Tibial artery (tissue), 4 donors: ENCODE measurements around the gene FETUB.

Experiments used
- DNase-seq, 2 donors: peaks; one replicate each; pipeline ENCODE4 v3.0.0-alpha.2; 2019
- H3K27ac ChIP-seq, 2 donors: fragments of 200-600 bp; sonication (generic) in 1 of 2; 1 replicate in 1 of 2; 2 replicates in 1 of 2; pipeline ENCODE4 v1.5.1; 2018 to 2019; ENCODE audit warnings: mild to moderate bottlenecking in 1 of 2
- H3K27me3 ChIP-seq, 2 donors: fragments of 200-600 bp; sonication (generic) in 1 of 2; one replicate each; pipeline versions ENCODE4 v1.5.1 to v1.6.0; 2016 to 2019
- H3K36me3 ChIP-seq, 3 donors: fragments of 200-600 bp; sonication (generic) in 2 of 3; one replicate each; pipeline ENCODE4 v1.5.1; 2016 to 2019; ENCODE audit warnings: mild to moderate bottlenecking in 2 of 3
- H3K4me1 ChIP-seq, 4 donors: fragments of 200-600 bp; sonication (generic) in 2 of 4; 1 replicate in 3 of 4; 2 replicates in 1 of 4; pipeline ENCODE4 v1.5.1; 2016 to 2019
- H3K4me3 ChIP-seq, 2 donors: fragments of 200-600 bp; sonication (generic) in 1 of 2; 1 replicate in 1 of 2; 2 replicates in 1 of 2; pipeline ENCODE4 v1.5.1; 2018 to 2019; ENCODE audit warnings: mild to moderate bottlenecking in 2 of 2
- H3K9me3 ChIP-seq, 3 donors: fragments of 200-600 bp; sonication (generic) in 1 of 3; one replicate each; pipeline ENCODE4 v1.5.1; 2016 to 2019
- CTCF ChIP-seq, 2 experiments: fragments of 200-600 bp in 1 of 2; fragments of 450-650 bp in 1 of 2; IDR thresholded peaks; one replicate each; pipeline ENCODE4 v1.5.1; 2017 to 2019; ENCODE audit warnings: antibody characterized with exemption in 2 of 2, mild to moderate bottlenecking in 1 of 2, moderate library complexity in 1 of 2
- intact Hi-C: fragments of 100-400 bp; cut with DNase I; formaldehyde crosslinking; loops from one replicate; pipeline ENCODE4 v1.15.0; 2023; ENCODE audit warnings: low total_unique reads

FETUB gene

GRCh38 chr3:186664506-186664905 lies 24.3 kb downstream of the FETUB start:
- Histone ChIP-seq H3K4me3 (no peak overlapping the region), H3K9me3 (no peaks in the 10 kb centered on the region), H3K36me3 (no peaks in the 10 kb centered on the region), H3K4me1 (no peaks in the 10 kb centered on the region), H3K27ac (no peak overlapping the region), H3K27me3 (peaks cover 0 to 6% of the 10 kb centered on the region in 2 donors)
- intact Hi-C loops, result no loop called here
- no peak for DNase-seq
- no peak for TF ChIP-seq CTCF (IDR thresholded peaks at IDR 0.05)

GRCh38 chr3:186665625-186666188 lies 25.5 kb downstream of the FETUB start, which contains the start of gene HRG:
HRG (plus strand) TSS chr3:186666014; CDS start chr3:186666032, 18 bp downstream.
- DNase-seq, result no peak
- no peaks in the 10 kb centered on the region for H3K36me3 ChIP-seq
- no peaks in the 10 kb centered on the region for H3K4me1 ChIP-seq

GRCh38 chr3:186668426-186668825 lies 28.2 kb downstream of the FETUB start:
- DNase-seq, result no peak
- Histone ChIP-seq H3K9me3 (no peaks in the 10 kb centered on the region), H3K4me1 (no peaks in the 10 kb centered on the region), H3K36me3 (no peaks in the 10 kb centered on the region), H3K27me3 (peaks cover 0 to 6% of the 10 kb centered on the region in 2 donors), H3K4me3 (no peak overlapping the region), H3K27ac (no peak overlapping the region)
- intact Hi-C loops, result no loop called here
- no peak for TF ChIP-seq CTCF (IDR thresholded peaks at IDR 0.05)

More at GRCh38 chr3:186665625-186666188, 25.5 kb downstream of the FETUB start, which contains the start of gene HRG:
- TF ChIP-seq CTCF (IDR thresholded peaks at IDR 0.05), result no peak
- Histone ChIP-seq H3K27ac (no peak within 1 kb of the TSS), H3K9me3 (no peaks in the 10 kb centered on the region), H3K27me3 (peaks cover 0 to 6% of the 10 kb centered on the region in 2 donors), H3K4me3 (no peak within 1 kb of the TSS)
- intact Hi-C loops, result no loop called here

GRCh38 chr3:186669378-186670084 lies 29.3 kb downstream of the FETUB start:
- TF ChIP-seq CTCF (IDR thresholded peaks at IDR 0.05), result no peak
- Histone ChIP-seq H3K4me1 (no peaks in the 10 kb centered on the region), H3K4me3 (no peak overlapping the region), H3K27me3 (peaks cover 0 to 7% of the 10 kb centered on the region in 2 donors), H3K9me3 (no peaks in the 10 kb centered on the region), H3K36me3 (no peaks in the 10 kb centered on the region), H3K27ac (no peak overlapping the region)
- DNase-seq, result no peak
- intact Hi-C loops, result no loop called here

- intact Hi-C loops, result no loop called here
- H3K9me3 ChIP-seq, result no peaks in the 10 kb centered on the region
- H3K4me1 ChIP-seq, result no peaks in the 10 kb centered on the region
- H3K27ac ChIP-seq, result no peak overlapping the region
- DNase-seq, result no peak
- no peak overlapping the region for H3K4me3 ChIP-seq
- H3K36me3 ChIP-seq, result no peaks in the 10 kb centered on the region
- no peak for TF ChIP-seq CTCF (IDR thresholded peaks at IDR 0.05)
- H3K27me3 ChIP-seq, result peaks cover 0 to 12% of the 10 kb centered on the region in 2 donors
Measured at GRCh38 chr3:186670155-186670554, 30.0 kb downstream of the FETUB start.
